H1 (cell line): ENCODE results near the gene ATAD3B. TPM values are rescaled to one million over a fixed set of nuclear protein-coding genes. Genes with fewer than 3 reads are reported as not detected.
"Not testable (repeated sequence)": the region's sequence is repeated elsewhere in the genome, so short reads cannot be mapped to it uniquely, and the experiment has no call there.

ENCODE experiments used
- CTCF ChIA-PET: fragments of 300-600 bp; sonication (Branson Sonifier 250); formaldehyde crosslinking; loops from one replicate; lab custom pipeline; 2021; ENCODE audit not compliant: partially characterized antibody; lab: Charles Lee
- POLR2A ChIA-PET: fragments of 300-600 bp; sonication (Branson Sonifier 250); formaldehyde crosslinking; loops from one replicate; lab custom pipeline; 2021; ENCODE audit warnings: inconsistent platforms; ENCODE audit not compliant: partially characterized antibody; lab: Charles Lee
- DNase-seq, 2 experiments: peaks; one replicate each; pipeline versions ENCODE4 v3.0.0 to v3.0.0-alpha.2; 2010 to 2022; ENCODE audit warnings: low spot score in 2 of 2, low read depth in 1 of 2, mixed read lengths in 1 of 2
- FAIRE-seq: peaks from 2 replicates; lab custom pipeline; 2011; peaks lifted over from hg19 to GRCh38; lab: Jason Lieb, UNC
- H2AFZ ChIP-seq: 2 replicates; pipeline ENCODE4 v1.8.1; 2012; ENCODE audit warnings: low read length, inconsistent platforms
- H2AK5ac ChIP-seq: 2 replicates; pipeline ENCODE4 v1.6.1; 2013; ENCODE audit warnings: low read depth, low read length
- H2BK120ac ChIP-seq: replicated peaks from 2 replicates; pipeline ENCODE3; 2013; ENCODE audit warnings: low read depth, low read length, inconsistent platforms
- H2BK12ac ChIP-seq: 2 replicates; pipeline ENCODE4 v1.6.1; 2013; ENCODE audit warnings: low read depth, low read length
- H2BK15ac ChIP-seq: 2 replicates; pipeline ENCODE4 v1.6.1; 2013; ENCODE audit warnings: low read length
- H2BK20ac ChIP-seq: 2 replicates; pipeline ENCODE4 v1.6.1; 2013; ENCODE audit warnings: low read length
- H2BK5ac ChIP-seq: 2 replicates; pipeline ENCODE4 v1.6.1; 2013; ENCODE audit warnings: low read depth, low read length
- H3K14ac ChIP-seq: 2 replicates; pipeline ENCODE4 v1.6.1; 2013; ENCODE audit warnings: inconsistent platforms; ENCODE audit not compliant: insufficient read length
- H3K18ac ChIP-seq: 2 replicates; pipeline ENCODE4 v1.6.1; 2013; ENCODE audit warnings: low read length; ENCODE audit errors: extremely low read depth
- H3K23ac ChIP-seq: 2 replicates; pipeline ENCODE4 v1.6.1; 2013; ENCODE audit warnings: inconsistent platforms; ENCODE audit not compliant: insufficient read length
- H3K23me2 ChIP-seq: 2 replicates; pipeline ENCODE4 v1.6.1; 2013; ENCODE audit warnings: low read depth, low read length
- H3K27ac ChIP-seq: 2 replicates; pipeline ENCODE4 v1.6.1; 2011; ENCODE audit warnings: low read depth, low read length, inconsistent platforms
- H3K27me3 ChIP-seq, 4 experiments: replicated peaks in 1 of 4; 1 replicate in 1 of 4; 2 replicates in 3 of 4; pipeline versions ENCODE4 v1.6.1 to v1.8.1; 2011 to 2013; ENCODE audit warnings: low read length in 3 of 4, mild to moderate bottlenecking in 3 of 4, inconsistent platforms in 2 of 4, mixed read lengths in 2 of 4, moderate library complexity in 1 of 4; ENCODE audit not compliant: control insufficient read depth in 3 of 4, insufficient read depth in 3 of 4; ENCODE audit errors: extremely low read depth in 1 of 4
- H3K36me3 ChIP-seq, 4 experiments: 2 replicates each; pipeline versions ENCODE4 v1.6.1 to v1.8.1; 2011 to 2013; ENCODE audit warnings: mild to moderate bottlenecking in 4 of 4, low read length in 3 of 4, moderate library complexity in 2 of 4, control low read depth in 1 of 4, inconsistent platforms in 1 of 4; ENCODE audit not compliant: insufficient read depth in 4 of 4, control insufficient read depth in 2 of 4
- H3K4ac ChIP-seq: replicated peaks from 2 replicates; pipeline ENCODE3; 2013; ENCODE audit warnings: low read length, low read depth, mixed read lengths, inconsistent platforms; ENCODE audit not compliant: insufficient read length
- H3K4me1 ChIP-seq, 4 experiments: replicated peaks in 1 of 4; 1 replicate in 1 of 4; 2 replicates in 3 of 4; pipeline versions ENCODE4 v1.6.1 to v1.8.1; 2011 to 2013; ENCODE audit warnings: low read length in 3 of 4, inconsistent platforms in 2 of 4, mixed read lengths in 1 of 4; ENCODE audit not compliant: insufficient read depth in 4 of 4, control insufficient read depth in 3 of 4
- H3K4me2 ChIP-seq, 2 experiments: 2 replicates each; pipeline versions ENCODE4 v1.6.1 to v1.8.1; 2011 to 2013; ENCODE audit warnings: low read depth in 2 of 2, low read length in 2 of 2, control low read depth in 1 of 2, inconsistent platforms in 1 of 2, mild to moderate bottlenecking in 1 of 2; ENCODE audit not compliant: insufficient read depth in 1 of 2
- H3K4me3 ChIP-seq, 4 experiments: fragments of 200-600, 300-600 bp in 1 of 4; sonication (generic), shearing (Covaris generic), sonication (Bioruptor Twin) in 1 of 4; 2 replicates each; pipeline versions ENCODE4 v1.5.1 to v1.8.1; 2011 to 2016; ENCODE audit warnings: low read length in 4 of 4, low read depth in 3 of 4, control low read depth in 2 of 4, inconsistent platforms in 2 of 4, mild to moderate bottlenecking in 2 of 4, mixed read lengths in 1 of 4, moderate library complexity in 1 of 4; ENCODE audit not compliant: insufficient read depth in 2 of 4; ENCODE audit errors: extremely low read depth in 1 of 4
- H3K56ac ChIP-seq: replicated peaks from 2 replicates; pipeline ENCODE3; 2013; ENCODE audit warnings: low read depth, mild to moderate bottlenecking, mixed read lengths, low read length, inconsistent platforms; ENCODE audit not compliant: insufficient read length
- H3K79me1 ChIP-seq: 2 replicates; pipeline ENCODE4 v1.6.1; 2013; ENCODE audit warnings: low read depth, low read length, control low read depth
- H3K79me2 ChIP-seq, 2 experiments: 2 replicates each; pipeline versions ENCODE4 v1.6.1 to v1.8.1; 2012 to 2013; ENCODE audit warnings: low read length in 2 of 2, mild to moderate bottlenecking in 2 of 2, inconsistent platforms in 1 of 2; ENCODE audit not compliant: insufficient read depth in 2 of 2, control insufficient read depth in 1 of 2
- H3K9ac ChIP-seq, 4 experiments: replicated peaks in 1 of 4; 1 replicate in 1 of 4; 2 replicates in 3 of 4; pipeline versions ENCODE4 v1.6.1 to v1.8.1; 2011 to 2013; ENCODE audit warnings: low read depth in 3 of 4, low read length in 3 of 4, control low read depth in 2 of 4, mild to moderate bottlenecking in 2 of 4, moderate library complexity in 2 of 4, inconsistent platforms in 1 of 4; ENCODE audit errors: extremely low read depth in 1 of 4
- H3K9me3 ChIP-seq, 2 experiments: 2 replicates each; pipeline versions ENCODE4 v1.6.1 to v1.8.1; 2012 to 2013; ENCODE audit warnings: mild to moderate bottlenecking in 2 of 2, moderate library complexity in 2 of 2, control low read depth in 1 of 2, inconsistent platforms in 1 of 2, low read depth in 1 of 2, low read length in 1 of 2, mixed read lengths in 1 of 2; ENCODE audit not compliant: insufficient read depth in 2 of 2
- H4K20me1 ChIP-seq, 2 experiments: replicated peaks in 1 of 2; 2 replicates each; pipeline versions ENCODE3 to v1.8.1; 2011 to 2013; ENCODE audit warnings: inconsistent platforms in 2 of 2, low read length in 2 of 2, mild to moderate bottlenecking in 1 of 2; ENCODE audit not compliant: insufficient read depth in 2 of 2, control insufficient read depth in 1 of 2
- H4K5ac ChIP-seq: 2 replicates; pipeline ENCODE4 v1.6.1; 2013; ENCODE audit warnings: low read length, low read depth, mixed read lengths, inconsistent platforms; ENCODE audit not compliant: insufficient read length
- H4K8ac ChIP-seq: 2 replicates; pipeline ENCODE4 v1.8.0; 2013; ENCODE audit warnings: mild to moderate bottlenecking, moderate library complexity, low read length, inconsistent platforms; ENCODE audit not compliant: insufficient read depth; ENCODE audit errors: extremely low read depth
- H4K91ac ChIP-seq: replicated peaks from 2 replicates; pipeline ENCODE3; 2013; ENCODE audit warnings: low read length, mixed read lengths, inconsistent platforms; ENCODE audit not compliant: insufficient read length
- WGBS, 2 experiments: shearing (Covaris generic) in 1 of 2; methylation state at CpG; one replicate each; pipeline versions ENCODE4 v1.1.6 to v1.1.7; 2013 to 2015; ENCODE audit warnings: low lambda C conversion rate in 2 of 2, mixed read lengths in 2 of 2, inconsistent platforms in 1 of 2, low coverage in 1 of 2, missing lambda C conversion rate in 1 of 2; ENCODE audit not compliant: insufficient replicate concordance in 2 of 2, insufficient coverage in 1 of 2, insufficient read length in 1 of 2; ENCODE audit errors: extremely low coverage in 1 of 2, missing lambda C conversion rate in 1 of 2; 5-methylcytosine and 5-hydroxymethylcytosine counted together
- polyA plus RNA-seq, 7 experiments: library from polyadenylated mRNA; depleted of rRNA in 3 of 7; stranded (reverse) in 5 of 7; unstranded in 2 of 7; fragments of >200 nt in 5 of 7; fragments of 200-250 nt in 2 of 7; gene quantifications; 1 replicate in 5 of 7; 2 replicates in 1 of 7; 4 replicates in 1 of 7; pipeline versions ENCODE4 v1.2.1 to v1.2.3, GENCODE V29; 2011 to 2013; ENCODE audit warnings: missing spikeins in 2 of 7, mixed read lengths in 2 of 7
- total RNA-seq: library from RNA; stranded (reverse); fragmentation: NEBNext Ultra II Directional; extraction: Animal tissue kit (Norgen Biotek cat#: 25700); gene quantifications from 2 replicates; pipeline ENCODE4 v1.2.1, GENCODE V29; 2021

The ATAD3B gene
- total and polyA plus RNA-seq, 2 of the 8 experiments (the other 6 are each of a cell fraction or from before 2014, with no cell fraction given) = 31.3 to 63.0 TPM

DNA sequence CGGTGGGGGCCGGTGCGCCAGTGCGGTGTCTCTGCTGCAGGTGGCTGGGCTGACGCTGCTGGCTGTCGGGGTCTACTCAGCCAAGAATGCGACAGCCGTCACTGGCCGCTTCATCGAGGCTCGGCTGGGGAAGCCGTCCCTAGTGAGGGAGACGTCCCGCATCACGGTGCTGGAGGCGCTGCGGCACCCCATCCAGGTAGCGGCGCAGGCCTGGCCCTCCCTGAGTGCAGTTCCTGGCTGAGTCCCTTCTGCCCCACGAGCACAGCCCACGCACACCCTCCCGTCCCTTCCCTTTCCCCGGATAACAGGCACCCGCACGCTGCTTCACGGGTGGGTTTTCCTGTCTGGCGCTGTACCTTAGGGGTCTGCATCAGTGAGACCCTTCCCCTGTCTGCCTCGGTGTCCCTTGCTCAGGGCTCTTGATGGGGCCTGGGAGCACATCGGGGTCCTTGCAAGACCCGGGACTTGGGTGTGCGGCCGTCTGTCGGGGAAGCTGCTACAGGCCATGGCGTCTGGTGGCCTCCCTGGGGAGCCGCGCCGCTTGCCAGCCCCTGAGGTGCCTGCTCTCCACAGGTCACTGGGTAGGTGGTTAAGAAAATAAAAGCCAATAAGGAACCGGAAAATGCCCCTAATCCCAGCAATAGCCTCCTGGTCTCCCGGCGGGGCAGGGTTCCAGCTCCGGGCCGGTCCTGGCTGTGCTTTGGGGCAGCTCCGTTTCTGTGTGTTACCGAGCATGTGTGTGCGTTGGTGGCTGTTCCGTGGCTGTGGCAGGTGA, 13.6 kb downstream of the ATAD3B start:
- H3K9ac ChIP-seq, H3K27me3 ChIP-seq, H3K27ac ChIP-seq, H4K5ac ChIP-seq, H2AK5ac ChIP-seq, H3K18ac ChIP-seq, H3K23me2 ChIP-seq, H3K4me3 ChIP-seq, H3K4ac ChIP-seq, H3K79me1 ChIP-seq, H3K4me2 ChIP-seq, H2BK12ac ChIP-seq, H2AFZ ChIP-seq, FAIRE-seq, H4K91ac ChIP-seq, H2BK120ac ChIP-seq, H2BK20ac ChIP-seq, H3K23ac ChIP-seq, H3K56ac ChIP-seq, H3K9me3 ChIP-seq, H3K4me1 ChIP-seq, H3K79me2 ChIP-seq, DNase-seq, H4K20me1 ChIP-seq, H4K8ac ChIP-seq, H2BK15ac ChIP-seq, POLR2A ChIA-PET, H3K14ac ChIP-seq, H2BK5ac ChIP-seq: not testable (repeated sequence)
- H3K36me3 ChIP-seq = peaks cover 5 to 60% (median 32%) of the 10 kb centered on the region in 4 experiments
- 93% methylated on average over 24 of the region's 46 CpGs; no CpG with 5 or more reads in 1 of the 2 experiments for WGBS, 2 experiments
- CTCF ChIA-PET = interaction anchor here (0.6 kb wide), 1 partner anchor 700 kb away, joined by 3 read pairs; no protein-coding TSS in a partner anchor
